GM12892 (cell line): ENCODE results near the gene PRDM16.

Experiments used
- POLR2A ChIP-seq: IDR thresholded peaks from 2 replicates; pipeline ENCODE4 v1.6.1; 2011; ENCODE audit warnings: low read depth, low read length, control low read depth
- POLR2AphosphoS5 ChIP-seq: IDR thresholded peaks from 2 replicates; pipeline ENCODE4 v1.6.1; 2011; ENCODE audit warnings: low read depth, low read length, control low read depth

DNA sequence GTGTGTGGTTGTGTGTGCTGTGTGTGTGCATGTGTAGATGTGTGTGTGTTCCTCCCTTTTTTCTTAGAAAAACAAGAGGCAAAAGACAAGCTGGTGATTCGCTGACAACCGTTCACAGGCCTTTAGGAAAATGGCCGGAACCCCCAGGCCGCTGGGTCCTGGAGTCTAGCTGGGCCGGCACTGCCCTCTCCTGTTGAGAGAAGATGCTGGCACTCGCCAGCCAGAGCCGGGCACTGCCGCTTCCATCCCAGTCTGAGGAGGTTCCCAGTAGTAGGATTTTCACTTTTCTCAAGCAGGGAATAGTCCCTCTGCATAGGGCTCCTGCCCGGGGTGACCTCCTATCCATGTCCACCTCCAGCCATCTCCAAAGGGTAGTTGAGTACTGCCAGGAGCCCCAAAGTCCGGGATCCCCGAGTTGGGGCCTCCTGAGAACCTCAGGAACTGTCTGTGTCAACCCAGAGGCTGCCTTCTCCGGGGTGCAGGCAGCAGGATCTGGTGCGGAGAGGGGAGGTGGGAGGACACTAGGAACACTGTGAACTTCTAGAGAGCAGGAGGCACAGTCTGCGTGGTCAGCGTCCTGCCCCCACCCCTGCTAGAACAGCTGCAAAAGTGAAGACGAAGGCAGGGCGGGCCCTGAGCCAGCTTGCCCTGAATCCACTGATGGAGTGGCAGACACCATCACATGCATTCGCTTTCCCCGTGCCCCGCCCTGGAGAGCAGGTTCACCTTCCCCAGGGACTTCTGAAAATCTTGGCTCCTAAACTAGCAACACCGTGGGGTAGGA, 341.3 kb downstream of the PRDM16 start:
- no peak for TF ChIP-seq POLR2AphosphoS5
- no peak for TF ChIP-seq POLR2A
